K562 (cell line): ENCODE measurements around the gene TMED5.

Source experiments
- ARID3A ChIP-seq: IDR thresholded peaks from 2 replicates; pipeline ENCODE4 v1.6.1; 2012; ENCODE audit warnings: low read depth, low read length, improper control_type of control experiment, borderline replicate concordance
- CTCF ChIP-seq, 3 experiments: IDR thresholded peaks in 2 of 3; conservative IDR thresholded peaks in 1 of 3; 2 replicates each; pipeline ENCODE4 v1.5.1; 2011 to 2012; ENCODE audit warnings: low read length in 3 of 3, mild to moderate bottlenecking in 3 of 3, control low read depth in 2 of 3, improper control_type of control experiment in 1 of 3, inconsistent platforms in 1 of 3, low read depth in 1 of 3, mixed read lengths in 1 of 3, moderate library complexity in 1 of 3; ENCODE audit not compliant: insufficient read depth in 2 of 3
- GABPA ChIP-seq: fragments of 200-800 bp; sonication (Bioruptor generic); conservative IDR thresholded peaks from 2 replicates; pipeline ENCODE4 v1.6.1; 2016; ENCODE audit warnings: low read depth, missing genetic modification characterization, missing compliant biosample characterization
- HNRNPLL ChIP-seq: fragments of 200-400 bp; formaldehyde crosslinking; IDR thresholded peaks from 2 replicates; pipeline ENCODE4 v1.6.1; 2017; ENCODE audit warnings: low read length, low read depth, mild to moderate bottlenecking; ENCODE audit not compliant: poor library complexity, severe bottlenecking
- MCM5 ChIP-seq: fragments of 450-650 bp; IDR thresholded peaks from 2 replicates; pipeline ENCODE4 v1.6.1; 2016; ENCODE audit warnings: low read depth
- NFE2L1 ChIP-seq: fragments of 450-650 bp; IDR thresholded peaks from 2 replicates; pipeline ENCODE4 v1.6.1; 2016; ENCODE audit warnings: missing genetic modification characterization, low read depth, mild to moderate bottlenecking, missing compliant biosample characterization, moderate library complexity, borderline replicate concordance
- TFAP4 ChIP-seq: sonication (generic); formaldehyde crosslinking; IDR thresholded peaks from 2 replicates; pipeline ENCODE4 v1.8.0; 2022; ENCODE audit warnings: missing genetic modification reagents, mild to moderate bottlenecking, moderate library complexity, borderline replicate concordance
- USF2 ChIP-seq: sonication (generic); formaldehyde crosslinking; IDR thresholded peaks from 2 replicates; pipeline ENCODE4 v1.5.0; 2020; ENCODE audit warnings: missing genetic modification reagents
- ZBTB26 ChIP-seq: fragments of 450-650 bp; formaldehyde crosslinking; IDR thresholded peaks from 2 replicates; pipeline ENCODE4 v1.4.0; 2022; ENCODE audit warnings: missing genetic modification characterization
- ZNF407 ChIP-seq: fragments of 450-650 bp; IDR thresholded peaks from 2 replicates; pipeline ENCODE4 v1.6.1; 2016; ENCODE audit warnings: low read depth
- ZNF707 ChIP-seq: fragments of 250-450 bp; sonication (Bioruptor Pico); conservative IDR thresholded peaks from 2 replicates; pipeline ENCODE4 v1.8.0; 2022; ENCODE audit warnings: inconsistent platforms, mild to moderate bottlenecking, moderate library complexity
- TF ChIP-seq, protein P1 (sequence below): sonication (generic); formaldehyde crosslinking; IDR thresholded peaks from 2 replicates; pipeline ENCODE4 v1.8.0; 2023; ENCODE audit warnings: mild to moderate bottlenecking, missing genetic modification reagents

DNA sequence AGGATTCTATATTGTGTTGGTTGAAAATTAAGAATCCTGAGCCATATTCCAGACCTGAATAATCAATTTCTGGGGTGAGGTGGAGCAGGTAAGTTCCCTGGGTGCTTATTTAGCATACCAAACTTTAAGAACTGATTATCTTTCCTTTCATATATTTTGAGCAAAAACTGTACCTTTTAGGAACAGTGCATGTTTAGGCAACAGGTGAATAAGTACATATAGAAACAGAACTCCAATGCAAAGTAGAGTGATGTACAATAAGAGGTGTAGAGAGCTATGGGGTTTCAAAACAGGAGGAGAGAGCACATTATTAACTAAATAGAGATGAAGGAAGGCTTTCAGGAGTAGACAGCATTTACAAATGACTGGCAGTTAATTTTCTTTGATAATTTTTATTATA is 28.7 kb downstream of the TMED5 start:
- TF ChIP-seq USF2 (no peak), ARID3A (no peak), GABPA (tag) (no peak), HNRNPLL (no peak), ZNF407 (no peak), TFAP4 (CRISPR knock-in tag) (no peak), CTCF (IDR thresholded peaks at IDR 0.05 in 2 of 3, conservative IDR thresholded peaks at IDR 0.05 in 1 of 3; ENCODE audit: insufficient read depth in 2 of 3, low read depth in 1 of 3, low read length in 3 of 3) (no peak), NFE2L1 (tag) (no peak), ZBTB26 (CRISPR knock-in tag) (no peak), ZNF707 (CRISPR knock-in tag) (no peak), MCM5 (no peak)
- TF ChIP-seq, protein P1, sequence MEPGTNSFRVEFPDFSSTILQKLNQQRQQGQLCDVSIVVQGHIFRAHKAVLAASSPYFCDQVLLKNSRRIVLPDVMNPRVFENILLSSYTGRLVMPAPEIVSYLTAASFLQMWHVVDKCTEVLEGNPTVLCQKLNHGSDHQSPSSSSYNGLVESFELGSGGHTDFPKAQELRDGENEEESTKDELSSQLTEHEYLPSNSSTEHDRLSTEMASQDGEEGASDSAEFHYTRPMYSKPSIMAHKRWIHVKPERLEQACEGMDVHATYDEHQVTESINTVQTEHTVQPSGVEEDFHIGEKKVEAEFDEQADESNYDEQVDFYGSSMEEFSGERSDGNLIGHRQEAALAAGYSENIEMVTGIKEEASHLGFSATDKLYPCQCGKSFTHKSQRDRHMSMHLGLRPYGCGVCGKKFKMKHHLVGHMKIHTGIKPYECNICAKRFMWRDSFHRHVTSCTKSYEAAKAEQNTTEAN (CRISPR knock-in tag): no peak
